Rectal smooth muscle tissue (tissue), 1 donor: ENCODE measurements around the gene DISC1.

Source experiments
- H3K27ac ChIP-seq: one replicate; pipeline ENCODE4 v1.7.0; 2013; ENCODE audit warnings: low read depth, low read length, inconsistent platforms
- H3K27me3 ChIP-seq: one replicate; pipeline ENCODE4 v1.7.0; 2013; ENCODE audit warnings: low read length; ENCODE audit not compliant: control insufficient read depth, insufficient read depth
- H3K36me3 ChIP-seq: one replicate; pipeline ENCODE4 v1.7.0; 2013; ENCODE audit warnings: low read length; ENCODE audit not compliant: control insufficient read depth, insufficient read depth
- H3K4me1 ChIP-seq: one replicate; pipeline ENCODE4 v1.7.0; 2013; ENCODE audit warnings: low read length; ENCODE audit not compliant: control insufficient read depth, insufficient read depth
- H3K4me3 ChIP-seq: one replicate; pipeline ENCODE4 v1.7.0; 2013; ENCODE audit warnings: low read length
- H3K9ac ChIP-seq: one replicate; pipeline ENCODE4 v1.7.0; 2013; ENCODE audit warnings: low read length

DISC1 gene

DNA sequence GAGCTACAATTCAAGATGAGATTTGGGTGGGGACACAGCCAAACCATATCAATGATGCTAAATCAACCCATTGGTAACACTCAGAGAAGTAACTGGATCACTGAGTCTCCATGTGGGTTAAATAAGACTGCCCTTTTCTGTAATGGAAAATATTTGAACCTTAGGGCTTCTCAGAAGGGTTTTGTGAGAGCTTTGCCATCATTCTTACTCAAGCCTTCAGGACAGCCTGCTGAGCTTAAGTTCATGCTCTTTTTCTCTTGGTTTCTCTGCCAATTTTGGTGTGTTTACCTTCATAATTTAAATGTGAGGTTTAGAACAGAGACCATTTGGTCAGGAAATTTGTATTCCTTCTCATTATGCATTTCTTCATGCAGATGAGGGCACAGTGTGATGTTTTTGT is 74.7 kb downstream of the DISC1 start:
- Histone ChIP-seq H3K27me3 (no peaks in the 10 kb centered on the region), H3K9ac (no peak overlapping the region), H3K4me3 (no peak overlapping the region), H3K27ac (no peak overlapping the region), H3K4me1 (no peaks in the 10 kb centered on the region), H3K36me3 (no peaks in the 10 kb centered on the region)

DNA sequence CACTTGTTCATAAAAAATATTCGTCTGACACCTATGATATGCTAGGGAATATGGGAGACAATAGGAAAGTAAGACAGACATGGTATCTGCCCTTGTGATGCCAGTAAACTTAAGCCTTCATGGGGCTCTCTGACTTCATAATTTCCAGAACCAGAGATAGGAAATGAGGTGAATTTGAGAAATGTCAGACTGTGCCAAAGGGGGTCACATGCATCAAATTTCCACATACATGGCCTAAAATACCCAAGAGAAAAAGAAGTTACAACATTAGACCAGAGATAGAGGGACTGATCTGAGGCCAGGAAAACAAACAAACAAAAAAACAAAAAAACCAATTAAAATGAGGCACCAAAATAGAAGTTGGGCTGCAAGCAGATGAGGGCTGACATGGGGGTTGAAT is 75.7 kb downstream of the DISC1 start:
- Histone ChIP-seq H3K27me3 (no peaks in the 10 kb centered on the region), H3K9ac (no peak overlapping the region), H3K4me3 (no peak overlapping the region), H3K4me1 (no peaks in the 10 kb centered on the region), H3K27ac (no peak overlapping the region), H3K36me3 (no peaks in the 10 kb centered on the region)

DNA sequence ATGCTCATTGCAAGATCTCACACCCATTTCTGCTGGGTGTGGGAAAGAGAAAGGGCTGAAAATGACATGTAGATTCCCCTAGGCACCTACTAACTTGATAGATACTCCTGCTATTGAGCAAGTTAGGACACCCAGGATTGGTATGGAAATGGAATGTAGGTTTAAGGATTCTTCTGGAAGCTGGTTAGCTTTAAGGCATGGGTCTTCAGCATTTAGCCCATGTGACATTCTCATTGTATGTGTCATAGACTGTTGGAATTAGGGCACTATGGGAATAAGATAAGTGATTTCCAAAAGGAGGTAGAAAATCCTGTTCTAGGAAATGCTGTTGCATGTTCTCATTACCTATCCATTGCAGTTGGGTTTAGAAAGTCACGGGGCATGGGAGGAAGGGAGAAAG is 76.2 kb downstream of the DISC1 start:
- H3K4me3 ChIP-seq, result no peak overlapping the region
- H3K27me3 ChIP-seq, result no peaks in the 10 kb centered on the region
- H3K4me1 ChIP-seq, result no peaks in the 10 kb centered on the region
- H3K27ac ChIP-seq, result no peak overlapping the region
- no peak overlapping the region for H3K9ac ChIP-seq
- H3K36me3 ChIP-seq, result no peaks in the 10 kb centered on the region

DNA sequence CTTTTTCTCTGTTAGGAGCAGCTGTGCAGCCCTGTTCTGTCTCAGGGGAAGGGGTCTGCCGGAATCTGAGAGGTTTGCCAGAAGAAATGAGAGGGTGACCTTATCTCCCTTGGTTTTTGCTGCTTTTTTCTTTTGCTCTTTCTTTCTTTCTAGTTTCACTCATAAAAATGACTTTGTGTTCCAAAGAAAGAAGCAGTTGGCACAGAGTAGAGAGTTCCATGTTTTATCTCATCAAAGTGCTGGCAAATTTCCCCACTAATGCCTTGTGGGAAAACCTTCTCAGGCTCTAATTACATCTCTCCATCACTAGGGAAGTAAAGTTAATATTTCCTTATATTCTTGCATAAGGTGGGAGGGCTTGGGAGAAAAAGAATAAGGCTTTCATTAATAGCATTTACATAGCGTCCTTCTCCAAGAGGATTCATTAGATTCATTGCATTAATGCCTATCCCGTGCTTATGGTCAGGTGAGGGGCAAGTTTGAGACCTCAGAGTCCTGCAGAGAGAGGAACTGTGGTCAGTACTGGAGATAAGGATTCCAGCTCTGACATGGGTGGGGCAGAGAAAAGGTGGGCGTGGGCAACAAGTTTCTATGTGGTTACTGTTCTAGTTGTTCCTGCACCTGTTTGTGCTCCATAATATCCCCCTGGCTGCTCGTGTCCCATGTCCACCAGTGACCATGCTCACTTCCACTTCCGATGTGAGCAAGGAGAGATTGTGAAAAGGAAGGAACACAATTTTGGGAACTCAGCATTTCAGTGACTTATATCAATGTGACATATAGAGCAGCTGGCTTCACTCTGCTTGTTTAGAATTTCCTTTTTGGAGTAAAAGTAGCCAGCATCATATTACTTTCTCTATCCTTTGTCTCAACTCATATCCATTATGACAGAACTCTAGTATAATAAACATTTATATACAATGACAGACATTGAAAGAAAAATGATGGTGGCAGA is 79.5 kb downstream of the DISC1 start:
- no peak overlapping the region for H3K27ac ChIP-seq
- no peak overlapping the region for H3K9ac ChIP-seq
- no peaks in the 10 kb centered on the region for H3K27me3 ChIP-seq
- no peak overlapping the region for H3K4me3 ChIP-seq
- no peaks in the 10 kb centered on the region for H3K4me1 ChIP-seq
- H3K36me3 ChIP-seq, result no peaks in the 10 kb centered on the region

DNA sequence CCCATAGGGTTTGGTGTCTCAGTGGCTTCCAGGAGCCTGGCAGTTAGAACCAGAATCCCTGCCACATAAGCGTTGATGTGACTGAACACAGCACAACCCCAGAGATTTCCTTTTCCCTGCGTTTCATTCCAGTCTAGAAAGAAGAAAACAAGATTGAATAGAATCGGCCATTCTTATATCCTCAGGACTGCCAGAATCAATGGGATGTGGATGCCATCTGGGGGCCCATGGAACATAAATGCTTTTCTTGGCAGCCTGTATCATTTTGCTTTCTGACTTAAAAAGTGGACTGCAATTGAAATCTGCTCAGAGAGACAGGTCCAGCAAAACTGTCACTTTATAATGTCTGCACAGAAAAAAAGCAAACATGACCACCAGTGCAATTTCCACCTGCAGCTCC is 80.3 kb downstream of the DISC1 start:
- no peak overlapping the region for H3K27ac ChIP-seq
- H3K9ac ChIP-seq, result no peak overlapping the region
- no peaks in the 10 kb centered on the region for H3K36me3 ChIP-seq
- H3K27me3 ChIP-seq, result no peaks in the 10 kb centered on the region
- H3K4me3 ChIP-seq, result no peak overlapping the region
- H3K4me1 ChIP-seq, result no peaks in the 10 kb centered on the region

DNA sequence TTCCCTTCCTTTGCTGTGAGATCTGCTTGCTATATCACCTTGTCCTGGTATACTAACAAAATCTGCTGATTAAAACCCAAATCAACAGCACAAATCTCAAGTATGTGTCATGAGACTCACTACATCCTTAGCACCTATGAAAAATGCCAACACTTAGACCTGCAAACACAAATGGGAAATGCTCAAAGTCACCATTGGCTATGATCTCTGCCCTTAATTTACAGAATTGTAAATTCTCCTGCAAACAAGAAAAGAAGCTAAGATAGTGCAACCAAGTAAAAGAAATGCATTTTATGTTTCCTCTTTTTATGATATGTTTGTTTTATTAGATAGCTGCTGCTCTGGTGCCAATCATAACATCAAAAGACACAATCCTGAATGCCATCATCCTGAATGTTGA is 80.8 kb downstream of the DISC1 start:
- H3K36me3 ChIP-seq, result no peaks in the 10 kb centered on the region
- no peaks in the 10 kb centered on the region for H3K27me3 ChIP-seq
- H3K9ac ChIP-seq, result no peak overlapping the region
- no peaks in the 10 kb centered on the region for H3K4me1 ChIP-seq
- no peak overlapping the region for H3K27ac ChIP-seq
- no peak overlapping the region for H3K4me3 ChIP-seq

DNA sequence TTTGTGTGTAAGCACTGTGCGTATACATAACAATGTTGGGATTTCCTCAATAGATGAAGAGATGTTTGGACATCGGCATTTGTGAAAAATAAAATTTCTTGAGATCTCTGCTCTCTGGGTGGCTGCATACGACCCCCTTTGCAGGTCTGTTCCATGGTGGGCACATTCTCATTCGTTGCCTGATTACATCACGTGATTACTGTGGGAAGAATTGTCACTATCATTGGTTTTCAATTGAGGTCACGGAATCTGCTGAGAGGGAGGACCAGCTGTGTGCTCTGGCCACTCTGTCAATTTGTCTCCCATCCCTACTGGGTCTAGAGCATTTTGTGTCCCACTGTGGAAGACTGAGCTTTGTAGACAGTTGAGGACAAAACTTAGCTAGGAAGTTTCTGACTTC is 81.8 kb downstream of the DISC1 start:
- Histone ChIP-seq H3K27me3 (no peaks in the 10 kb centered on the region), H3K4me1 (no peaks in the 10 kb centered on the region), H3K9ac (no peak overlapping the region), H3K27ac (no peak overlapping the region), H3K36me3 (no peaks in the 10 kb centered on the region), H3K4me3 (no peak overlapping the region)

DNA sequence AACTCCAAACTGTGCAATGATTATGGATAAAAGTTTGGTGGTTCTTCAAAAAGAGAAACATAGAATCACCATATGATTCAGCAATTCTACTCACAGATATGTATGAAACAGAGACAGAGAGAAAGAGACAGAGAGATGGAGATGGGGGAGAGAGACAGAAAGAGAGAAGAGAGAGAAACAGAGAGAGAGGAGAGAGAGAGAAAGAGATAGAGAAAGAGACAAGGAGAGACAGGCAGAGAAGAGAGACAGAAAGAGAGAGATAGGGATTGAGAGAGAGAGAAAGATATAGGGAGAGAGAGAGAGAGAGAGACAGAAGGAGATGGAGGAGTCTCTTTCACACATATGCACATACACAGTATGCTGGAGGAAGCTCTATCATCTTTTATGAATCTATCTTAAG is 87.8 kb downstream of the DISC1 start:
- Histone ChIP-seq H3K4me1 (no peaks in the 10 kb centered on the region), H3K36me3 (no peaks in the 10 kb centered on the region), H3K4me3 (no peak overlapping the region), H3K27ac (no peak overlapping the region), H3K9ac (no peak overlapping the region), H3K27me3 (no peaks in the 10 kb centered on the region)

DNA sequence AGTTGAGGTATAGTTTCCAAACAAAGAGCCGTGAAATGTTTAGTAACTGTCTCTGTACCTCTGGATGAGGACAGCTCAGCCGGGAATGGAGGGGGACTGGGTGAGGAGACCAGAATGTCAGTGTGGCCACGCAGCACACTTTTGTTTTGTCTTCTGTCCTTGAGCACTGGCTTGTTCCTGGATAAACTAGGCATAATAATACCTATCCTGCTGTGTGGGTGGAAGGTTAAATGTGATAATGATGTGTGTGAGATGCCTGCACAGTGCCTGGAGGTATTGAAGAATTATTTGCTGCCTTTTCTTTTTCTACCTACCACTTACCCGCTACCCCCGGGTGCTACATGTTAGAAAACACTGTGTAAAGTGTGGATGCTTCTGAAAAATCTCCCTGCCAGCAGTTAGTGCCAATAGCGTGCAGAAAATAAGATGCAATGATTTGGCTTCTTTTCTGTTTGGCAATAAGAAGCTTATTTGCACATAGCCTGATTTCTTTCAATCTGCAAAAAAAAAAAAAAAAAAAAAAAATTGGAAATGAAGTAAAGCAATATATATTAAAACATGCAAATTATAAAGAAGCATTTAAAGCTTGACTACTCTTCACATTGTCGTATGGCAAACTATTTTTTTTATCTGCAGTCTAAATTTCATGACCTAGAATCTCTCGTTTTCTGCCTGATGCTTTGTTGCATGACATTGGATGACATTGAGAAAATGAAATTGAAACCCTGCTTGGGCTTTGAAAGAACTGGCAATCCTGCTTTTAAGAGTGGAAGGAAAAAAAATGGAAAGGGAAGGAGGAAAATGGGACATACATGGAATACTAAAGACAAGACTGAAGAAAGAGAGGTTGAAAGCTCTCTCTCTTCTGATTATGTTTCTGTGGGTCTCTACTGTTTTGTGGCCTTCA is 89.5 kb downstream of the DISC1 start:
- Histone ChIP-seq H3K27me3 (no peaks in the 10 kb centered on the region), H3K4me1 (no peaks in the 10 kb centered on the region), H3K36me3 (no peaks in the 10 kb centered on the region), H3K4me3 (no peak overlapping the region), H3K27ac (no peak overlapping the region), H3K9ac (no peak overlapping the region)

DNA sequence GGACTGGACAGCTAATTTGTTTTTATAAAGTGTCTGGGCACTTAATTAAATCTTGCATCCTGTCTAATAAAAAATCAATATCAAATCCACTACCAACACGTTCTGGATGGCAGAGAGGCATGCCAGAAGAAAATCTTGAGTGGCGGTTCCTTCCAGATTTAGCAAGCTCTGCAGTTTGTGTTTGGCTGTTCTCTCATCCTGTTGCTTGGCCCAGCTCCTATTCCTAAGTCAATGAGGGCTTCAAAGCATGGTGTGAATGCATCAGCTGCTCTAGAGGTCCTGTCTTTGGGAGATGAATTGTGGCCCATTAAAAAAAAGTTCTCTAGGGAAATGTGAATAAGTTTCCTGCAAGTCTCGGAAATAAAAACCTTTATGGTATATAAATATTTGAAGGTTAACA is 90.3 kb downstream of the DISC1 start:
- Histone ChIP-seq H3K4me1 (no peaks in the 10 kb centered on the region), H3K27me3 (no peaks in the 10 kb centered on the region), H3K4me3 (no peak overlapping the region), H3K36me3 (no peaks in the 10 kb centered on the region), H3K9ac (no peak overlapping the region), H3K27ac (no peak overlapping the region)

DNA sequence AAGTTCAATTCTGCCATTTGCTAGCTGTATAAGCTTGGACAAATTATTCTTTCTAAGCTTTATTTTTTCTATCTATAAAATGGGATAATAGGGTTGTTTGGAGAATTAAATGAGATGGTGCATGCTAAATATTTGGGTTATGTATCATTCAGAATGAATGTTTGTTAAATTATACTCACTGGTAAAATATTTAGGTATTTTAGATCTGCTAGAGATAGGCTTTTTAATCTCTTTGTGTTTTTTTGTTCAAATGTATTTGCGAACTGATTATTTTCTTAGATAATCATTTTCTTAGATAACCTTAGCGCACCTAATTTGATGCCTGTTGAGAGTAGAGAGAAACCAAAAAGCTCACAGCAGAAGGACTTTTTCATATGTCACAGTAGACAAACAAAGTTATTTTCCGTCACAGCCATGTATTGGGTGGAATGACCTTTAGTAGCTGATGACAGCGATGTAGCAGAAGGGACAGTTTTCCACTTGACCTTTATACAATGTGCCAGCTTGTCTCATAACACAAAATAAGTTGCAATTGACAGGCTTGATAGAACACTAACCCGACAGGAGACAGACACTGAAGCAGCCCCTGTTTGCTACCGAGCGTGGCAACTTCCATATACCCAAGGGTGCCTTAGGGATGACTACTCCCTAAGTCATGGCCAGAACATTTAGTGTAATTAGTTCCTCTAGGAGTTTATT is 93.0 kb downstream of the DISC1 start:
- Histone ChIP-seq H3K27ac (no peak overlapping the region), H3K36me3 (no peaks in the 10 kb centered on the region), H3K4me1 (no peaks in the 10 kb centered on the region), H3K27me3 (no peaks in the 10 kb centered on the region), H3K9ac (no peak overlapping the region), H3K4me3 (no peak overlapping the region)

DNA sequence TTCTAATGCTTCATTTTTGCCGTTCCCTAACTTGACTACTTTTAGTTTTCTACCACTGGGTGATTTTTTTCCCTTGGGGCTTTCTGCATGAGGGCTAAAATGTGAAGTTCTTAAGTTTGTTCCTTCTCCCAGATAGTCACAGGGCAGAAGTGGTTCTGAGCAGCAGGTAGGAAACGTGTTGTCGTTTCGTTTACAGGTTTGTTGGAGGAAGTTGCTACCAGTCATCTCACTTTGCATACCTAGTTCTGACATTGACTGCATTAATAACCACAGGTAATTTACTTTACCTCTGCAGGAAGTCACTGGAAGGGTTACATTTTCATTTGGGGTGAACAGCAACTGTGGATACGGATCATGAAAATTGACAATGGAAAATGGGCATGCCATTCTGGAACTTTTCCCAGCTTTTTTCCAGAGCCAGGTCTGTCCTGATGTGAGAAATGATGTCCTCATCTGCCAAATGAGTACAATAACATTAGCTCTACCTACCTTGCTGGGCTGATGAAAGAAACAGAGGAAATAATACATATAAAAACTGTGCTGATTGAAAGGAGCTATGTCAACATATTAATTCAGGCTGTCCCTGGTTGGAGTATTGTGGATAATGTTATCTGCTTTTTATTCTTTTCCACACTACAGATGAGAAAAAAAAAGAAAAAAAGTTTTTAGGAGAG is 94.2 kb downstream of the DISC1 start:
- H3K27me3 ChIP-seq, result no peaks in the 10 kb centered on the region
- H3K27ac ChIP-seq, result no peak overlapping the region
- no peak overlapping the region for H3K4me3 ChIP-seq
- no peak overlapping the region for H3K9ac ChIP-seq
- no peaks in the 10 kb centered on the region for H3K4me1 ChIP-seq
- no peaks in the 10 kb centered on the region for H3K36me3 ChIP-seq
